K562 (cell line): ENCODE data around the gene CRB2. TPM values are rescaled to one million over a fixed set of nuclear protein-coding genes. Genes with fewer than 3 reads are reported as not detected.

Experiments
- ATAC-seq: fragments of 200-7000 bp; cut with Tn5 transposase; 3 replicates; pipeline ENCODE4 v1.9.1; 2020; ENCODE audit warnings: moderate library complexity
- BruUV-seq: library from RNA; stranded (reverse); fragments of 400-500 nt; replicated peaks from 2 replicates; lab custom pipeline; 2021; lab: Mats Ljungman, UMichigan
- CTCF ChIA-PET: fragments of 300-600 bp; formaldehyde crosslinking; extraction: SDS; loops from one replicate; lab custom pipeline; 2021; ENCODE audit warnings: low intra/inter-chr PET ratio; lab: Yijun Ruan, JAX
- POLR2A ChIA-PET: fragments of 300-600, 350-650 bp; sonication (Branson Sonifier 250); formaldehyde crosslinking; extraction: SDS; loops from one replicate; lab custom pipeline; 2021; ENCODE audit warnings: antibody characterized with exemption, inconsistent platforms; lab: Yijun Ruan, JAX
- DNase-seq, 4 experiments: peaks; one replicate each; pipeline versions ENCODE4 v3.0.0 to v3.0.0-alpha.2; 2011 to 2018; ENCODE audit warnings: low spot score in 3 of 4, mixed read lengths in 3 of 4; ENCODE audit errors: extremely low read depth in 1 of 4
- FAIRE-seq: peaks from 2 replicates; lab custom pipeline; 2011; peaks lifted over from hg19 to GRCh38; lab: Jason Lieb, UNC
- H2AFZ ChIP-seq: 2 replicates; pipeline ENCODE4 v1.6.0; 2011; ENCODE audit warnings: low read depth, low read length, control low read depth, inconsistent platforms
- H3K27ac ChIP-seq: fragments of 200-600 bp; 3 replicates; pipeline ENCODE4 v1.8.0; 2011; ENCODE audit warnings: low read depth, mild to moderate bottlenecking, control low read depth, inconsistent platforms, low read length, moderate library complexity, mixed read lengths; ENCODE audit errors: extremely low read depth
- H3K27me3 ChIP-seq, 2 experiments: fragments of 300-600 bp in 1 of 2; 2 replicates in 1 of 2; 3 replicates in 1 of 2; pipeline versions ENCODE4 v1.6.0 to v1.8.0; 2011; ENCODE audit warnings: inconsistent platforms in 2 of 2, low read length in 2 of 2, mild to moderate bottlenecking in 1 of 2, mixed read lengths in 1 of 2, moderate library complexity in 1 of 2; ENCODE audit not compliant: control insufficient read depth in 2 of 2, insufficient read depth in 2 of 2
- H3K36me3 ChIP-seq: fragments of 300-600 bp; 3 replicates; pipeline ENCODE4 v1.8.0; 2011; ENCODE audit warnings: mild to moderate bottlenecking, low read length, inconsistent platforms; ENCODE audit not compliant: control insufficient read depth, insufficient read depth
- H3K4me1 ChIP-seq, 2 experiments: fragments of 200-600 bp in 1 of 2; replicated peaks in 1 of 2; 2 replicates in 1 of 2; 3 replicates in 1 of 2; pipeline versions ENCODE4 v1.5.1 to v1.8.0; 2011; ENCODE audit warnings: inconsistent platforms in 2 of 2, low read length in 2 of 2, mild to moderate bottlenecking in 1 of 2, mixed read lengths in 1 of 2, moderate library complexity in 1 of 2; ENCODE audit not compliant: control insufficient read depth in 2 of 2, insufficient read depth in 2 of 2
- H3K4me2 ChIP-seq: 2 replicates; pipeline ENCODE4 v1.6.1; 2011; ENCODE audit warnings: low read length, control low read depth, inconsistent platforms, mixed read lengths; ENCODE audit not compliant: insufficient read depth
- H3K4me3 ChIP-seq: fragments of 200-600 bp; sonication (generic), shearing (Covaris generic); 2 replicates; pipeline ENCODE4 v1.5.1; 2016; ENCODE audit warnings: control low read depth, inconsistent platforms
- H3K79me2 ChIP-seq: fragments of 200-600 bp; 3 replicates; pipeline ENCODE4 v1.8.0; 2011; ENCODE audit warnings: low read length, inconsistent platforms; ENCODE audit not compliant: control insufficient read depth, insufficient read depth
- H3K9ac ChIP-seq, 2 experiments: 2 replicates each; pipeline versions ENCODE4 v1.6.0 to v1.6.1; 2011; ENCODE audit warnings: low read depth in 2 of 2, low read length in 2 of 2, control low read depth in 1 of 2, inconsistent platforms in 1 of 2, mild to moderate bottlenecking in 1 of 2, mixed read lengths in 1 of 2; ENCODE audit not compliant: insufficient read depth in 1 of 2
- H3K9me1 ChIP-seq: one replicate; pipeline ENCODE4 v1.6.0; 2011; ENCODE audit warnings: inconsistent platforms, mild to moderate bottlenecking, low read length, moderate library complexity; ENCODE audit not compliant: control insufficient read depth, insufficient read depth
- H3K9me3 ChIP-seq: replicated peaks from 2 replicates; pipeline ENCODE4 v1.5.1; 2011; ENCODE audit warnings: low read depth, low read length, inconsistent platforms; ENCODE audit not compliant: control insufficient read depth, insufficient read depth
- H4K20me1 ChIP-seq: replicated peaks from 2 replicates; pipeline ENCODE4 v1.6.1; 2011; ENCODE audit warnings: low read length, inconsistent platforms, mixed read lengths; ENCODE audit not compliant: control insufficient read depth, insufficient read depth
- CHD1 ChIP-seq: fragments of 200-600 bp; sonication (generic); IDR thresholded peaks from one replicate; pipeline ENCODE4 v1.6.1; 2012; ENCODE audit warnings: mild to moderate bottlenecking, moderate library complexity, low read length, inconsistent platforms
- ELF4 ChIP-seq: fragments of 450-650 bp; formaldehyde crosslinking; IDR thresholded peaks from 2 replicates; pipeline ENCODE4 v1.4.0; 2022; ENCODE audit warnings: missing genetic modification characterization
- HIVEP1 ChIP-seq: fragments of 250-450 bp; sonication (Bioruptor Pico); IDR thresholded peaks from 2 replicates; pipeline ENCODE4 v1.4.0; 2020; ENCODE audit warnings: mild to moderate bottlenecking
- PHF21A ChIP-seq: fragments of 450-650 bp; IDR thresholded peaks from 2 replicates; pipeline ENCODE4 v1.6.1; 2017; ENCODE audit warnings: low read depth, borderline replicate concordance
- SMAD4 ChIP-seq: fragments of 250-450 bp; sonication (Bioruptor Pico); conservative IDR thresholded peaks from 2 replicates; pipeline ENCODE4 v1.8.0; 2021; ENCODE audit warnings: inconsistent platforms, mild to moderate bottlenecking, moderate library complexity
- ZNF134 ChIP-seq: fragments of 250-450 bp; sonication (Bioruptor Pico); conservative IDR thresholded peaks from 2 replicates; pipeline ENCODE4 v1.4.0; 2020
- ZNF24 ChIP-seq: fragments of 450-650 bp; IDR thresholded peaks from 2 replicates; pipeline ENCODE4 v1.6.1; 2016
- ZNF263 ChIP-seq: sonication (generic); formaldehyde crosslinking; IDR thresholded peaks from 2 replicates; pipeline ENCODE4 v1.8.0; 2022; ENCODE audit warnings: mild to moderate bottlenecking, missing genetic modification reagents, borderline replicate concordance
- ZNF280A ChIP-seq: fragments of 450-650 bp; IDR thresholded peaks from 2 replicates; pipeline ENCODE4 v1.6.1; 2018; ENCODE audit warnings: mild to moderate bottlenecking, low read depth; ENCODE audit not compliant: partially characterized antibody
- ZNF311 ChIP-seq: fragments of 250-450 bp; sonication (Bioruptor Pico); IDR thresholded peaks from 2 replicates; pipeline ENCODE4 v1.4.0; 2020; ENCODE audit warnings: mild to moderate bottlenecking, moderate library complexity
- ZNF75A ChIP-seq: fragments of 450-650 bp; formaldehyde crosslinking; IDR thresholded peaks from 2 replicates; pipeline ENCODE4 v1.4.0; 2020; ENCODE audit warnings: mild to moderate bottlenecking
- ZZZ3 ChIP-seq: fragments of 450-650 bp; IDR thresholded peaks from 2 replicates; pipeline ENCODE4 v1.6.1; 2016; ENCODE audit warnings: antibody characterized with exemption, mild to moderate bottlenecking, moderate library complexity
- WGBS: fragments of 100-300 bp; shearing (Covaris generic); methylation state at CpG from one replicate; pipeline ENCODE4 v1.1.6; 2016; ENCODE audit warnings: low coverage, mixed read lengths; ENCODE audit not compliant: insufficient coverage; ENCODE audit errors: missing lambda C conversion rate; 5-methylcytosine and 5-hydroxymethylcytosine counted together
- in situ Hi-C: fragments of 300-500 bp; cut with MboI; formaldehyde crosslinking; loops from 4 replicates; pipeline ENCODE4 v1.15.0; 2018; ENCODE audit warnings: inconsistent platforms, mixed read lengths
- intact Hi-C: fragments of 100-400 bp; cut with micrococcal nuclease; formaldehyde crosslinking; loops from 2 replicates; pipeline ENCODE4 v1.14.2; 2022
- polyA plus RNA-seq, 8 experiments: library from polyadenylated mRNA; depleted of rRNA in 4 of 8; stranded (reverse) in 5 of 8; unstranded in 3 of 8; fragments of >200 nt; fragmentation: Nextera tagmentation in 2 of 8; fragmentation: Illumina TruSeq in 1 of 8; extraction: Ambion mirVana in 2 of 8; extraction: Trizol in 1 of 8; gene quantifications; 2 replicates each; pipeline versions ENCODE4 v1.2.1 to v1.2.3, GENCODE V29; 2011 to 2014; ENCODE audit warnings: inconsistent platforms in 1 of 8, missing spikeins in 1 of 8
- total RNA-seq, 7 experiments: library from RNA; depleted of rRNA in 6 of 7; stranded (reverse); fragments of >200 nt in 6 of 7; fragmentation: Illumina TruSeq in 2 of 7; extraction: Trizol in 2 of 7; gene quantifications; 2 replicates each; pipeline versions ENCODE4 v1.2.1 to v1.2.3, GENCODE V29; 2011 to 2021; ENCODE audit warnings: low replicate concordance in 1 of 7
- TF ChIP-seq, protein P1 (sequence below): fragments of 450-650 bp; IDR thresholded peaks from 2 replicates; pipeline ENCODE4 v1.6.1; 2016; ENCODE audit warnings: missing biosample characterization, missing genetic modification characterization

CRB2 gene
- total and polyA plus RNA-seq, 9 of the 15 experiments (the other 6 are each of a cell fraction or from before 2014, with no cell fraction given): 0.13 to 1.2 (median 0.25) TPM; not detected in 2

DNA sequence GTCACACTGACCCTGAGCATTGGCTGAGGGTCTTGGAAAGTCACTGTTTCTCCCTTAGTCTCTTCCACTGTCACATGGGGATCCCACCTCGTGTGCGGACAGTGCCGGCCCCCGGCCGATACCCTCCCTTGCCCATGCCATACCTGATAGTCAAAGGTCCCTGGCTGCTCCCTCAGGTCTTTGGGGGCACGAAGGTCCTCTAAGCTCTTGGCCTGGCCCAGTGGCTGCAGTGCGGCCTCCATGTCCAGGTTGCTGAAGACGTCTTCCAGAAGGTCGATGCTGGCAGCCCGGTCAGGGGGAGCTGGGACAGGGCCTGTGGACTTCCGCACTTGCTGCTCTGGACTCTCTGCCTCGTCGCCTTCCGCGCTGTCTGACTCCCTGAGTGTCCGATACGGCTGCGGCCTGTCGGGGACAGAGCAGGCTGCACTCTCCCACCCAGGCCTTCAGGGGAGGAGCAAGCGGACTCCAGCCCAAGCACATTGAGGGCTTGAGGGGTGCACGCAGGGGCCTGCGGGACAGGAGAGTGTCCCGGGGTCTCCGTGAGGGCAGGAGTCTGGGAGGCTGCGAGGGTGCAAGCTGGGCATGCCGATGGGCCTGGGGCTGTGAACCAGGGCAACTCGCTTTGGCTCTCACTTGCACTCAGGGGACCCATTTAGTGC is 27.6 kb downstream of the CRB2 start:
- H3K27me3 ChIP-seq: no peaks in the 10 kb centered on the region
- no peak overlapping the region for H3K4me2 ChIP-seq
- no peaks in the 10 kb centered on the region; the same call in 1 of the 2 replicates for H4K20me1 ChIP-seq
- no peaks in the 10 kb centered on the region for H3K36me3 ChIP-seq
- WGBS: 75% methylated on average over 22 of the region's 27 CpGs
- TF ChIP-seq ZZZ3 (no peak), ZNF75A (CRISPR knock-in tag) (no peak), ZNF280A (no peak), PHF21A (no peak), ZNF263 (CRISPR knock-in tag) (no peak), ELF4 (CRISPR knock-in tag) (no peak), ZNF311 (CRISPR knock-in tag) (no peak), HIVEP1 (CRISPR knock-in tag) (no peak), CHD1 (no peak), ZNF24 (no peak), SMAD4 (CRISPR knock-in tag) (no peak), ZNF134 (CRISPR knock-in tag) (no peak)
- TF ChIP-seq, protein P1, sequence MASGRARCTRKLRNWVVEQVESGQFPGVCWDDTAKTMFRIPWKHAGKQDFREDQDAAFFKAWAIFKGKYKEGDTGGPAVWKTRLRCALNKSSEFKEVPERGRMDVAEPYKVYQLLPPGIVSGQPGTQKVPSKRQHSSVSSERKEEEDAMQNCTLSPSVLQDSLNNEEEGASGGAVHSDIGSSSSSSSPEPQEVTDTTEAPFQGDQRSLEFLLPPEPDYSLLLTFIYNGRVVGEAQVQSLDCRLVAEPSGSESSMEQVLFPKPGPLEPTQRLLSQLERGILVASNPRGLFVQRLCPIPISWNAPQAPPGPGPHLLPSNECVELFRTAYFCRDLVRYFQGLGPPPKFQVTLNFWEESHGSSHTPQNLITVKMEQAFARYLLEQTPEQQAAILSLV (tag): no peak
- intact Hi-C loops: no loop called here
- H3K9me3 ChIP-seq: no peaks in the 10 kb centered on the region
- H3K4me3 ChIP-seq: no peak overlapping the region
- ChIA-PET POLR2A (interaction anchor here (1.0 kb wide), 1 partner anchor 25 kb away, joined by 3 read pairs; no protein-coding TSS in a partner anchor), CTCF (interaction anchor here (1.5 to 4.1 kb wide), 2 partner anchors 28 to 302 kb away, joined by 6 to 75 read pairs; partner anchors contain the start of gene CRB2)
- no peak overlapping the region for H3K27ac ChIP-seq
- DNase-seq (no peak), FAIRE-seq (no peak), ATAC-seq (no peak)
- H3K4me1 ChIP-seq: peaks cover 0 to 38% of the 10 kb centered on the region in 2 experiments; a peak in 1 of 5 replicates
- no peak overlapping the region for H2AFZ ChIP-seq
- H3K9me1 ChIP-seq: no peaks in the 10 kb centered on the region
- H3K79me2 ChIP-seq: no peaks in the 10 kb centered on the region
- in situ Hi-C loops: no loop called here
- no TSS peak for BruUV-seq
- H3K9ac ChIP-seq: peak overlapping the region in 1 of 2 experiments; percentile 43; a peak in 1 of 4 replicates
